DOHH2 (cell line): ENCODE results near the gene COL18A1.

Experiments
- H3F3A ChIP-seq: fragments of 200-600 bp; sonication (generic), shearing (Covaris generic); 2 replicates; pipeline ENCODE4 v1.6.0; 2016; ENCODE audit warnings: antibody characterized with exemption, mild to moderate bottlenecking; ENCODE audit not compliant: control insufficient read depth, insufficient read depth
- H3K27ac ChIP-seq: fragments of 200-600 bp; sonication (generic); 2 replicates; pipeline ENCODE4 v1.5.1; 2014; ENCODE audit warnings: low read depth, mild to moderate bottlenecking, low read length, moderate library complexity
- H3K27me3 ChIP-seq: fragments of 200-600 bp; sonication (generic); 2 replicates; pipeline ENCODE4 v1.6.1; 2014; ENCODE audit warnings: mild to moderate bottlenecking, low read length, mixed read lengths; ENCODE audit not compliant: control insufficient read depth
- H3K36me3 ChIP-seq: fragments of 200-600 bp; sonication (generic); 2 replicates; pipeline ENCODE4 v1.6.1; 2014; ENCODE audit warnings: mild to moderate bottlenecking, low read length, moderate library complexity, mixed read lengths; ENCODE audit not compliant: control insufficient read depth
- H3K4me1 ChIP-seq: fragments of 200-600 bp; sonication (generic); 2 replicates; pipeline ENCODE4 v1.6.1; 2014; ENCODE audit warnings: mild to moderate bottlenecking, low read length, mixed read lengths; ENCODE audit not compliant: control insufficient read depth
- H3K4me2 ChIP-seq: fragments of 200-600 bp; sonication (generic); 2 replicates; pipeline ENCODE4 v1.6.0; 2014; ENCODE audit warnings: mild to moderate bottlenecking, low read length, moderate library complexity
- H3K4me3 ChIP-seq: fragments of 200-600 bp; sonication (generic); 2 replicates; pipeline ENCODE4 v1.5.1; 2014; ENCODE audit warnings: mild to moderate bottlenecking, low read length, mixed read lengths
- H3K79me2 ChIP-seq: fragments of 200-600 bp; sonication (generic); 2 replicates; pipeline ENCODE4 v1.6.1; 2014; ENCODE audit warnings: mild to moderate bottlenecking, low read length, mixed read lengths; ENCODE audit not compliant: control insufficient read depth
- H3K9me2 ChIP-seq: fragments of 200-600 bp; sonication (generic); replicated peaks from 2 replicates; pipeline ENCODE4 v1.6.1; 2014; ENCODE audit warnings: mild to moderate bottlenecking, low read length, mixed read lengths; ENCODE audit not compliant: control insufficient read depth
- H3K9me3 ChIP-seq: fragments of 200-600 bp; sonication (generic); 2 replicates; pipeline ENCODE4 v1.6.1; 2014; ENCODE audit warnings: antibody characterized with exemption, low read length, mixed read lengths; ENCODE audit not compliant: control insufficient read depth, insufficient read depth
- H4K20me1 ChIP-seq: fragments of 200-600 bp; sonication (generic); 2 replicates; pipeline ENCODE4 v1.6.0; 2014; ENCODE audit warnings: low read depth, mild to moderate bottlenecking, antibody characterized with exemption, low read length, moderate library complexity; ENCODE audit not compliant: control insufficient read depth, insufficient read depth
- CTCF ChIP-seq: fragments of 200-600 bp; sonication (generic); IDR thresholded peaks from one replicate; pipeline ENCODE4 v1.5.1; 2014; ENCODE audit warnings: antibody characterized with exemption, mild to moderate bottlenecking, low read depth, low read length; ENCODE audit not compliant: poor library complexity, severe bottlenecking
- EZH2phosphoT487 ChIP-seq: fragments of 200-600 bp; sonication (generic); IDR thresholded peaks from 2 replicates; pipeline ENCODE4 v1.6.1; 2017; ENCODE audit warnings: borderline replicate concordance, mild to moderate bottlenecking, antibody characterized with exemption, low read length, moderate library complexity, mixed read lengths

The COL18A1 gene

GRCh38 chr21:45494851-45495680 lies 90.1 kb downstream of the COL18A1 start:
- Histone ChIP-seq H3K9me3 (no peaks in the 10 kb centered on the region; the same call in 1 of the 2 replicates), H3K4me3 (no peak overlapping the region), H3K36me3 (no peaks in the 10 kb centered on the region), H3K79me2 (no peaks in the 10 kb centered on the region), H4K20me1 (no peaks in the 10 kb centered on the region), H3K27ac (no peak overlapping the region), H3K4me2 (no peak overlapping the region), H3K27me3 (no peaks in the 10 kb centered on the region), H3K9me2 (no peaks in the 10 kb centered on the region), H3K4me1 (no peaks in the 10 kb centered on the region), H3F3A (no peaks in the 10 kb centered on the region)
- TF ChIP-seq CTCF: no peak
- TF ChIP-seq EZH2phosphoT487: no peak

- no peak overlapping the region for H3K4me3 ChIP-seq
- TF ChIP-seq EZH2phosphoT487: no peak
- no peak for TF ChIP-seq CTCF
- no peak overlapping the region for H3K4me2 ChIP-seq
- H3K27me3 ChIP-seq: no peaks in the 10 kb centered on the region
- no peaks in the 10 kb centered on the region; the same call in 1 of the 2 replicates for H3K9me3 ChIP-seq
- H3K27ac ChIP-seq: no peak overlapping the region
- H3K36me3 ChIP-seq: no peaks in the 10 kb centered on the region
- H3K4me1 ChIP-seq: no peaks in the 10 kb centered on the region
- H3K79me2 ChIP-seq: no peaks in the 10 kb centered on the region
- H3K9me2 ChIP-seq: no peaks in the 10 kb centered on the region
- H3F3A ChIP-seq: no peaks in the 10 kb centered on the region
- no peaks in the 10 kb centered on the region for H4K20me1 ChIP-seq
Measured at GRCh38 chr21:45496151-45496967, 91.4 kb downstream of the COL18A1 start.

GRCh38 chr21:45496968-45497845 lies 92.2 kb downstream of the COL18A1 start:
- H3K9me3 ChIP-seq: no peaks in the 10 kb centered on the region; the same call in 1 of the 2 replicates
- no peaks in the 10 kb centered on the region for H3K27me3 ChIP-seq
- H3K4me1 ChIP-seq: no peaks in the 10 kb centered on the region
- TF ChIP-seq EZH2phosphoT487 (no peak), CTCF (no peak)
- no peak overlapping the region for H3K27ac ChIP-seq
- H4K20me1 ChIP-seq: no peaks in the 10 kb centered on the region
- H3K4me3 ChIP-seq: no peak overlapping the region
- H3F3A ChIP-seq: no peaks in the 10 kb centered on the region
- H3K79me2 ChIP-seq: no peaks in the 10 kb centered on the region
- H3K9me2 ChIP-seq: no peaks in the 10 kb centered on the region
- H3K4me2 ChIP-seq: no peak overlapping the region
- H3K36me3 ChIP-seq: no peaks in the 10 kb centered on the region
